Measurements from ENCODE around the gene PGBD2.
"Not testable (repeated sequence)": the region's sequence is repeated elsewhere in the genome, so short reads cannot be mapped to it uniquely, and the experiment has no call there.

The PGBD2 gene

DNA sequence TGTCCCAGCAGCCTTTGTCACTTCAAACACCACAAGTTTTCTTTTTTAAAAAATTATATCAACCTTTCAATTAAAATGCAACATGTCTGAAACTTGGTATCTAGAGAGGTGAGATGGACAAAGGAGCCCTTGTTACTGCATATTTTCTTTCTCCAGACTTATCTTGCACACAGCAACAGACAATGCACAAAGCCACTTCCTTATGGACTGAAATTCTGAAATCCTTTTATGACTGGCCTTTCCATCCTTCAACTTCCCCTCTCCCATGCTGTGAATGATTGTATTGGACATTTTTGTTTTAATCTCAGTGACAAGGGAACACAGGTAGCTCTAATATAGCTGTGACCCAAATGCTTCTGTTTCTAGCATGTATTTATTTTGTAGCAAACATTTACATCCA is 22.1 kb downstream of the PGBD2 start:
- not testable (repeated sequence) for DNase-seq

- not testable (repeated sequence) for DNase-seq
These were observed 24.0 kb downstream of the PGBD2 start for GRCh38 chr1:248930037-248930436.

DNA sequence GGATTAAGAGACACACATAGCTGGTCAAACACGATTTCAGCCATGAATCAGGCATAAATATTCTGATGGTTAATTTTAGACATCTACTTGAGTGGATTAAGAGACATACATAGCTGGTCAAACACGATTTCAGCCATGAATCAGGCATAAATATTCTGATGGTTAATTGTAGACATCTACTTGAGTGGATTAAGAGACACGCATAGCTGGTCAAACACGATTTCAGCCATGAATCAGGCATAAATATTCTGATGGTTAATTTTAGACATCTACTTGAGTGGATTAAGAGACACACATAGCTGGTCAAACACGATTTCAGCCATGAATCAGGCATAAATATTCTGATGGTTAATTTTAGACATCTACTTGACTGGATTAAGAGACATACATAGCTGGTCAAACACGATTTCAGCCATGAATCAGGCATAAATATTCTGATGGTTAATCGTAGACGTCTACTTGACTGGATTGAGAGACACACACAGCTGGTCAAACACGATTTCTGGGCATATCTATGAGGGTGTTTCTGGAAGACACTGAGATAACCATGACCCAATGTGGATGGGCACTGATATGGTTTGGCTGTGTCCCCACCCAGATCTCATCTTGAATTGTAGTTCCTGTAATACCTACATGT is 32.3 kb downstream of the PGBD2 start:
- DNase-seq = not testable (repeated sequence)

- DNase-seq = not testable (repeated sequence)
These were observed 38.3 kb downstream of the PGBD2 start for GRCh38 chr1:248944134-248944999.

DNA sequence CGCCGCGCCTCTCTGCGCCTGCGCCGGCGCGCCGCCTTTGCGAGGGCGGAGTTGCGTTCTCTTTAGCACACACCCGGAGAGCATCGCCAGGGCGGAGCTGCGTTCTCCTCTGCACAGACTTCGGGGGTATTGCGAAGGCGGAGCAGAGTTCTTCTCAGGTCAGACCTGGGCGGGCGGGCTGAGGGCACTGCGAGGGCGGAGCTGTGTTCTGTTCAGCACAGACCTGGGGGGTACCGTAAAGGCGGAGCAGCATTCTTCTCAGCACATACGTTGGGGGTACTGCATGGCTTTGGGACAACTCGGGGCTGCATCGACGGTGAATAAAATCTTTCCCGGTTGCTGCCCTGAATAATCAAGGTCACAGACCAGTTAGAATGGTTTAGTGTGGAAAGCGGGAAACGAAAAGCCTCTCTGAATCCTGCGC is 39.0 kb downstream of the PGBD2 start:
- DNase-seq = not testable (repeated sequence)

DNA sequence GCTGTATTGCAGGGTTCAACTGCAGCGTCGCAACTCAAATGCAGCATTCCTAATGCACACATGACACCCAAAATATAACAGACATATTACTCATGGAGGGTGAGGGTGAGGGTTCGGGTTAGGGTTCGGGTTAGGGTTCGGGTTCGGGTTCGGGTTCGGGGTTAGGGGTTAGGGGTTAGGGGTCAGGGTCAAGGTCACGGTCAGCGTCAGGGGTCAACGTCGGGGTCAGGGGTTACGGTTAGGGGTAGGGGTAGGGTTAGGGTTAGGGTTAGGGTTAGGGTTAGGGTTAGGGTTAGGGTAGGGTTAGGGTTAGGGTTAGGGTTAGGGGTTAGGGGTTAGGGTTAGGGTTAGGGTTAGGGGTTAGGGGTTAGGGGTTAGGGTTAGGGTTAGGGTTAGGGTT is 39.4 kb downstream of the PGBD2 start:
- not testable (repeated sequence) for DNase-seq

GRCh38 chr1:248945856-248946416 is 39.9 kb downstream of the PGBD2 start:
- DNase-seq = not testable (repeated sequence)
